ENCODE results near the gene CSPG4.

- TF ChIP-seq POLR2AphosphoS5 (IDR thresholded peaks at IDR 0.05; ENCODE audit: borderline replicate concordance, low read depth, low read length) (no peak), EZH2 (IDR thresholded peaks at IDR 0.05) (no peak), FOXP2 (optimal IDR thresholded peaks at IDR 0.05; ENCODE audit: control extremely low read depth, extremely low read length, insufficient read depth) (peak; percentile 17)
These were observed 72.0 kb downstream of the CSPG4 start for GRCh38 chr15:75640483-75641178.
